Left renal cortex interstitium (tissue), 4 donors: ENCODE measurements around the gene TRPC1. TPM values are rescaled to one million over a fixed set of nuclear protein-coding genes. Genes with fewer than 3 reads are reported as not detected.
"Not testable (repeated sequence)": the region's sequence is repeated elsewhere in the genome, so short reads cannot be mapped to it uniquely, and the experiment has no call there.

ENCODE experiments used
- DNase-seq, 4 donors: peaks; one replicate each; pipeline ENCODE4 v3.0.0-alpha.2; 2013; ENCODE audit warnings: low read depth in 4 of 4, low spot score in 2 of 4, missing footprints in 1 of 4
- polyA plus RNA-seq, 4 donors: library from polyadenylated mRNA; unstranded; fragments of 120-200 nt; gene quantifications; one replicate each; pipeline ENCODE4 v1.2.1, GENCODE V29; 2013; ENCODE audit not compliant: insufficient read length in 4 of 4

Gene TRPC1
- polyA plus RNA-seq, 4 donors = 10.6 to 15.2 (median 11.1) TPM

DNA sequence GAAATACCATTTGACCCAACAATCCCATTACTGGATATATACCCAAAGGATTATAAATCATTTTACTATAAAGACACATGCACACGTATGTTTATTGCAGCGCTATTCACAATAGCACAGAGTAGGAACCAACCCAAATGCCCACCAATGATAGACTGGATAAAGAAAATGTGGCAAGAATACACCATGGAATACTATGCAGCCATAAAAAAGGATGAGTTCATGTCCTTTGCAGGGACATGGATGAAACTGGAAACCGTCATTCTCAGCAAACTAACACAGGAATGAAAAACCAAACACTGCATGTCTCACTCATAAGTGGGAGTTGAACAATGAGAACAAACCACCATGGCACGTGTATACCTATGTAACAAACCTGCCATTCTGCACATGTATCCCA is 26.7 kb downstream of the TRPC1 start:
- DNase-seq = not testable (repeated sequence)

DNA sequence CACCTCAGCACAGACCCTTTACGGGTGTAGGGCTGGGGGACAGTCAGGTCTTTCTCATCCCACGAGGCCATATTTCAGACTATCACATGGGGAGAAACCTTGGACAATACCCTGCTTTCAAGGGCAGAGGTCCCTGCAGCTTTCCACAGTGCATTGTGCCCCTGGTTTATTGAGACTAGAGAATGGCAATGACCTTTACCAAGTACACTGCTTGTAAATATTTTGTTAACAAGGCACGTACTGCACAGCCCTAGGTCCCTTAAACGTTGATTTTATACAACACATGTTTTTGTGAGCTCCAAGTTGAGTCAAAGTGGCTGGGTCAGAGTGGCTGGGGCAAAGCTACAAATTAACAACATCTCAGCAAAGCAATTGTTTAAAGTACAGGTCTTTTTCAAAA is 28.8 kb downstream of the TRPC1 start:
- DNase-seq = not testable (repeated sequence)

- DNase-seq = no peak
These were observed 30.7 kb downstream of the TRPC1 start for GRCh38 chr3:142754494-142754893.

GRCh38 chr3:142768338-142768737 is 44.5 kb downstream of the TRPC1 start:
- no peak for DNase-seq

- no peak for DNase-seq
These were observed 54.1 kb downstream of the TRPC1 start for GRCh38 chr3:142777927-142778326.

DNA sequence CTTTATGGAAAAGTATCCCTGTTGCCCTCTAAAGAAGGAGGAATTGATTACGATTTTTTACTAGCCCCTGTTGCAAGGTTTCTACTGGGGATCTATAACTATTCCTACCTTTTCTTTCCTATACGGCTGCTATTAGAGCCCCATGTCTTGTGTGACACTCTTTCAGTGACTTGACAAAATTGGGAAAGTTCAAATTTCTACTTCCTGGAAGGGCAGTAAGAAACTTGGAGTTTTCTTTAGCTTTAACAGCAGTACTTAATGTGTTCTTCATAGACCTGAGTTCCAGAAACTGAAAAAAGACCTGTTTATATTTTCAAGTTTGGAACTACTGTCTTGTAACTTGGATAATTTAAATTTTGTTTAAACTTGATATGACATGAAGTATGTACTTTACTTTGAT is 54.7 kb downstream of the TRPC1 start:
- no peak for DNase-seq

DNA sequence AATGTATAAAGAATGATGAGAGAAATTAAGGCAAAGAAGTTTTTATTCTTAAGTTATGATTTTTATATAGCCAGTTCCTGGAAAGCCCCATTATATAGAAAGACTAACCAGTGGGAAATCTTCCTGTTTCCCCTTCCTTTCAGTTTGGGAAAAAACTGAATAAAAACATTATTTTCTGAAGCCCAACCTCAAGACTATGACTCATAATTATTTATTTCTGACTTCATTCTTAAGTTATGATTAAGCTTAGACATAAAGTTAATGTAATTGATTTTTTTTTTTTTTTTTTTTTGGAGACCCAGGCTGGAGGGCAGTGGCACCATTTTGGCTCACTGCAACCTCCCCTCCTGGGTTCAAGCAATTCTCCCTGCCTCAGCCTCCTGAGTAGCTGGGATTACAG is 55.8 kb downstream of the TRPC1 start:
- DNase-seq = no peak

DNA sequence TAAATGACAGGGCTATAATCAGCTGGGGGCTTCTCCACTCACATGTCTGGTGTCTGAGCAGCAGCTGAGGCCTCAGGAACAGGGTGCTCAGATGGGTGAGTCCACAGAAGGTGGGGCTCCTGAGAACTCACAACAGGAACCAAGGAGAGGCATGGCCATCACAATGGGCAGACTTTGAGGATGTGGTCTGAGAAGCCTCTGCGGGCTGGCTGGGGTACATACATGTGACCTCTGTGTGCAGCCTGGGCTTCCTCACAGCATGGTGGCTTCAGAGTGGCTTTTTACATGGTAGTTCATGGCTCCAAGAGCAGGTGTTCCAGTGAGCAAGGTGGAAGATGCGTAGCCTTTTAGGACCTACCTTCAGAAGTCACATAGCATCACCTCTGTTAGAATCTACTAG is 58.8 kb downstream of the TRPC1 start:
- DNase-seq = no peak

DNA sequence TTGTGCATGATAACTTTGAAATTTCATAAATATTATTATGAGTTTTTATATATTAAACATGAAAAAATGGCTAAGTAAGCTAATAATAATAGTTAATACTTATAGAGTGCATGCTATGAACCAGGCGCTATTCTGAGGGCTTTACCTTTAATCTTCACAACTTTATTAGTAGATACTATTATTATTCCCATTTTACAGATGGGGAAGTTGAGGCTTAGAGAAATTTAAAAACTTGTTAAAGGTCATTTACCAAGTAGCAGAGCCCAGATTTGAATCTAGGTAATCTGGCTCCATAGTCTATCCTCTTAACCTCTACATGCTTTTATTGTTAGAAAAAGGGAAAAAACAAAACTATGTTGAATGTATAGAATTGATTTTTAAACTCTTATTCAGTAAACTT is 60.4 kb downstream of the TRPC1 start:
- DNase-seq = no peak

GRCh38 chr3:142785996-142786395 is 62.2 kb downstream of the TRPC1 start:
- DNase-seq = no peak

DNA sequence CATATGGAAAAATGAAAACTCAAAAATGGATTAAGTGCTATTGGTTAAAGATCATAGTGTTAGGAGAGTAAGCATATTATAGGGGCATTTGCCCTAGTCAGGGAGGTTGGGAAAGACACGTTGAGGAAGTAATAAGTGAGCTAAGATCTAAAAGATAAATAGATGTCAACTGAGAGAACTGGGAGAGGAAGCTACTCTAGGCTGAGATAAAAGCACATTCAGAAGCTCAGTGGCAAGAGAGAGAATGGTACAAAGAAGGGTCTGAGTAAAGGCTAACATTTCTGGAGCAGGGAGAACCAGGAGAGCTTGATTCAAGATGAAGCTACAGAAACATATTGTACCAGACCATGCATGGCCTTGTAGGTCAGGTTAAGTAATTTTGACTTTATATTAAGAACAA is 63.9 kb downstream of the TRPC1 start:
- DNase-seq = no peak

DNA sequence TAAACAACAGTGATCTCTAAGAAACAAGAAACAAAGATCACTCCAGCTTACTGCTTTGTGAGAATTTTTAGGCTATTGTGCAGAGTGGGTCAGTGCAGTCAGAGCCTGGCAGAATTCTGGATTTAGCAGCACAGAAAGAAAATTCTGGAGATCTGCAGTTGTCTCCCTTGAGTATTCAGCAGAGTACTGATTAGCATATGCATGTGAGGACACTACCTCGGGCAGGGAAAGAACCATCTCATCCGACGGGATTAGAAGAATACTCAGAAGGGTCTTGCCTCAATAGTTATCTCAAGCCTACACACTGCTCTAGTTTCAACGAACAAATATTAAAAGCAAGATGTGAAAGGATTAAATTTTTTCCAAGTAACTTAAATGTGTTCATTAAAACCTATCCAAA is 70.7 kb downstream of the TRPC1 start:
- no peak for DNase-seq

DNA sequence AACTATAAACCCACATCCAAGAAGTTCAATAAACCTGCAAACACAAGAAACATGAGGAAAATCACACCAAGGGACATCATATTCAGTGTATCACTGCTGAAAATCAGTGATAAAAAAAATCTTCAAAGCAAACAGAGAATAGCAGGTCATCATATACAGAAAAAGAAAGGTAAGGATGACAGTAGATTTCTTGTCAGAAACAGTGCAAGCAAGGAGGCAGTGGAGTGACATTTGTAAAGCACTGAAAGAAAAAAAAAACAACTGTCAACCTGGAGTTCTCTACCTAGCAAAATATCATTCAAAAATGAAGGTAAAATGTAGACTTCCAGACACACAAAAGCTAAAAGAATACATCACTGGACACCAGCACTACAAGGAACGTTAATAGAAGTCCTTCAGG is 71.5 kb downstream of the TRPC1 start:
- no peak for DNase-seq

DNA sequence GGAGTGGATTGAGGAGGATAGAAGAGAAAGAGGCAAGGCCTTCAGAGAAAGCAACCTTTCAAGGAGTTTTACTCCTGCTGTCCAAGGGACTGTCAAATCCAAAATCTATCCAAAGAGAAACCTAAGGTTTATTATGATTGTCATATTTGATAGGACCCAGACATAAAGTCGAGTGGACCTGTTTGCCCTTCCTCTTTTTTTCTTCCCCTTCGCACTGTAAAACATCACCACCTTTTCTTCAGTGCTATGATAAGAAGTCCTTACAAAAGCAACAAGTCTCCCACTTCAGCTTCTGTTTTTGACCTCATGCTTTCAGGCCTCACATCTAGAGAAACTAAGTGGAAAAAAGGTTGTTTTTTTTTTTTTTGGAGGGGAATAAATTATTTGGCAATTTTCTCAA is 73.0 kb downstream of the TRPC1 start:
- DNase-seq = no peak

GRCh38 chr3:142801746-142802145 is 77.9 kb downstream of the TRPC1 start:
- DNase-seq = no peak

- DNase-seq = no peak
These were observed 79.1 kb downstream of the TRPC1 start for GRCh38 chr3:142802891-142803290.

DNA sequence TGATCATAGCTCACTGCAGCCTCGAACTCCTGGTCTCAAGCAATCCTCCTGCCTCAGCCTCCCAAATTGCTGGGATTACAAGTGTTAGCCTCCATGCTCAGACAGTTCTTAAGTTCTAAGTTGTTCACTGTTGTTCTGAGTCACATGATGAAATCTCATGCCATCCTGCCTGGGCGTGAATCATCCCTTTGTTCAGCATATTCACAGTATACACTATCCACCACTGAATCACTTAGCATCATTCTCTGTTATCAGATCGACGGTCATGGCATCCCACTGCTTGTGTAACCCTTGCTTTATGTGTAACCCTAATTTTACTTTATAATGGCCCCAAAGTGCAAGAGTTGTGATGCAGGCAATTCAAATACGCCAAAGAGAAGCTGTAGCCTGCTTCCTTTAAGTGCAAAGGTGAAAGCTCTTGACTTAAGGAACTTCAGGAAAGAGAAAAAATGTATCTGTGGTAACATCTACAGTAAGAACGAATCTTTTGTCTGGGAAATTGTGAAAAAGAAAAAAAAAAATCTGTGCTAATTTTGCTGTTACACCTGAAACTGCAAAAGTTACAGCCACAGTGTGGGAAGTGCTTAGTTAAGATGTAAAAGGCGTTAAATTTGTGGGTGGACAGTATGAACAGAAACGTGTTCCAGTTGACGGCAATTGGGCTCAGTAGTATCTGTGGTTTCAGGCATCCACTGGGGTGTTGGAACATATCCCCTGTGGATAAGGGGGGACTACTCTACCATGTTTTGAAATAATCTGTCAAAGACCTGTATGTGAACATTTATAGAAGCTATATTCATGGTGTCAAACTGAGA is 84.5 kb downstream of the TRPC1 start:
- DNase-seq = no peak

DNA sequence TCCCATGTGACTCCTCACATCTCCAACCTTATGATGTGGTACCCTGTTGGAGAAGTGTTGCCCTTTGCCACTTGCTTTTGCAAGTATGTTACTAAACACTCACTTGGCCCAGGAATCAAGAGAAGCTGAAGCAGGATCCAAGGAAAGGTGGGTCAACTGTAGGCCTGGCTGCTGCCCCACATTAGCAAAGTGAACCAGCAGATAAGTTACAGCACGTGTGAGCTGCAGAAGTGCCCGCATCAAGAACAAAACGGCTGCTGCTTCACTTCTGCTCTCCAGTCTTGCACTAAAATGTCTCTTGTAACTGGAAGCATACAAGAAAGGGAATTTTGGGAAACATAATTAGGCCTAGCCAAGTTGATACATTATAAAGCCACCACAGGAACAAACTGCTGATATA is 85.4 kb downstream of the TRPC1 start:
- DNase-seq = no peak

- no peak for DNase-seq
These were observed 92.0 kb downstream of the TRPC1 start for GRCh38 chr3:142815803-142816202.

DNA sequence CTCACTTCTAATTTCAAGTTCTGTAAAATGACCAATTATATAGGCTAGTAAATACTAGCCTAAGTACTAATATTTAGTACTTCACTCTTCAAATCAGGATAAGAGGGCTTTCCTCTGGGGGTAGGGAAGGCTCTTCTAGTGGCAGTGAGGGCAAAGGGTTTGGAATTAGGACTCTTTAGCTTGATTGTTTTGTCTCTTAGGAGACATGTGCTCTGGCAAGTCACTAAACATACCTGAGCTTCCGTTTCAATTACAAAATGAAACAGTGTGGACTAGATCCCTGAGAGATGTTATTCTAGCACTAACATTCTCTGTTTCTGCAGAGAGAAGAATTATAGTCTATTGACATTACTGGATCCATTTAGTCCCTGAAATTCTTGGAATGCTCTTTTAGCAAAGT is 93.5 kb downstream of the TRPC1 start:
- no peak for DNase-seq

- no peak for DNase-seq
These were observed 94.1 kb downstream of the TRPC1 start for GRCh38 chr3:142817897-142818296.

GRCh38 chr3:142818651-142819050 is 94.8 kb downstream of the TRPC1 start:
- DNase-seq = no peak

GRCh38 chr3:142819179-142819578 is 95.3 kb downstream of the TRPC1 start:
- no peak for DNase-seq
